SK-N-SH treated with all-trans-retinoic acid at 6 μM for 48 hours (cell line): Measurements from ENCODE around the gene MSH5.

Experiments
- ESRRG ChIP-seq: fragments of 250-450 bp; sonication (Bioruptor Pico); IDR thresholded peaks from 2 replicates; pipeline ENCODE4 v1.6.1; 2021; ENCODE audit warnings: mild to moderate bottlenecking
- ISL1 ChIP-seq: fragments of 250-450 bp; sonication (Bioruptor Pico); IDR thresholded peaks from 2 replicates; pipeline ENCODE4 v2.1.2; 2022; ENCODE audit warnings: mild to moderate bottlenecking, moderate library complexity
- OSR1 ChIP-seq: fragments of 250-450 bp; sonication (Bioruptor Pico); IDR thresholded peaks from 2 replicates; pipeline ENCODE4 v1.8.0; 2022; ENCODE audit warnings: moderate library complexity, mild to moderate bottlenecking, inconsistent platforms
- PATZ1 ChIP-seq: fragments of 250-450 bp; sonication (Bioruptor Pico); IDR thresholded peaks from 2 replicates; pipeline ENCODE4 v1.8.0; 2020; ENCODE audit warnings: mild to moderate bottlenecking, moderate library complexity, borderline replicate concordance
- ZC3H10 ChIP-seq: fragments of 250-450 bp; sonication (Bioruptor Pico); IDR thresholded peaks from 2 replicates; pipeline ENCODE4 v1.5.1; 2021; ENCODE audit warnings: mild to moderate bottlenecking, moderate library complexity
- ZFP3 ChIP-seq: fragments of 250-450 bp; sonication (Bioruptor Pico); IDR thresholded peaks from 2 replicates; pipeline ENCODE4 v1.5.0; 2020; ENCODE audit warnings: mild to moderate bottlenecking, moderate library complexity
- TF ChIP-seq, protein P1 (sequence below): fragments of 250-450 bp; sonication (Bioruptor Pico); IDR thresholded peaks from 2 replicates; pipeline ENCODE4 v1.5.0; 2020; ENCODE audit warnings: mild to moderate bottlenecking, moderate library complexity
- TF ChIP-seq, protein P2 (sequence below): fragments of 250-450 bp; sonication (Bioruptor Pico); IDR thresholded peaks from 2 replicates; pipeline ENCODE4 v1.5.1; 2020; ENCODE audit warnings: low read depth, mild to moderate bottlenecking, moderate library complexity

DNA sequence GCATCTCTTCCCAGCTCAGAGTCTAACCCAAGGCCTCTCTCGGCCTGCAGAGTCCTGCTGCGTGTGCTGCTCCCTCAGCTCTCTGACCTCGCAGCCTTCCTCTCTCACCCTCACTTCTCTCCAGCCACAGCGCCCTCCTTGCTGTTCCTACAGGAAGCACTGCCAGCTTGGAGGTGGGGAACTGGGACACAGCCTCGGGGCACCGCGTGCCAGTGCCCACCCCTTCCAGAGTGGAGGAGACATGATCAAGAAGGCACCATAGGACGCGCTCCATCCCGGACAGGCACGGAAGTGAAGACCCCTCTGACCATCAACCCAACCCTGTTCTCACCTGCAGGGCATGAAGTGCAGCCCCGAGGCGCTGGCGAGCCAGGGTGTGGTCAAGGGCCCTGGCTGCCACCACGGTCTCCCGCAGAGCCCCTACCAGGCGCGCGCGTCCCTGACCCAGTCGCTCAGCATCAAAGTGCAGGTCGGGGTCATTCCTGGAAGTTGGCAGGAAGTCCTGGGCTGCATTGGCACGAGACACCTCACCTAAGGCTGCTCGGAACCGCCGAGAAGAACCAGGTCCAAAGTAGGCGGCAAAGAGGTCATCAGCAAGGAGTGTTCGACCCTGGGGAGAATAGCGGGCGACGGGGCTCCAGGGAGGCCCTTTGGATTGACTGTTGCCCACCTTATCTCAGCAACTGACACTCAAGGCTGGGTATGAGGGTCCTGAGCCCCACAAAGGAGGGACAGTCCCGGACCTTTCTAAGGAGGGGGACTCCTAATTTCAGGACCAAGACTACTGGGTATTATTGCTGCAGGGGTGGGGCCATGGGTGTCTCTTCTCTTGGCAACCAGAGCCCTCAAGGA is 36.1 kb downstream of the MSH5 start:
- TF ChIP-seq ISL1 (CRISPR knock-in tag) (no peak), ZC3H10 (CRISPR knock-in tag) (no peak), OSR1 (no peak), ZFP3 (CRISPR knock-in tag) (no peak), PATZ1 (CRISPR knock-in tag) (no peak), ESRRG (no peak)
- TF ChIP-seq, protein P1, sequence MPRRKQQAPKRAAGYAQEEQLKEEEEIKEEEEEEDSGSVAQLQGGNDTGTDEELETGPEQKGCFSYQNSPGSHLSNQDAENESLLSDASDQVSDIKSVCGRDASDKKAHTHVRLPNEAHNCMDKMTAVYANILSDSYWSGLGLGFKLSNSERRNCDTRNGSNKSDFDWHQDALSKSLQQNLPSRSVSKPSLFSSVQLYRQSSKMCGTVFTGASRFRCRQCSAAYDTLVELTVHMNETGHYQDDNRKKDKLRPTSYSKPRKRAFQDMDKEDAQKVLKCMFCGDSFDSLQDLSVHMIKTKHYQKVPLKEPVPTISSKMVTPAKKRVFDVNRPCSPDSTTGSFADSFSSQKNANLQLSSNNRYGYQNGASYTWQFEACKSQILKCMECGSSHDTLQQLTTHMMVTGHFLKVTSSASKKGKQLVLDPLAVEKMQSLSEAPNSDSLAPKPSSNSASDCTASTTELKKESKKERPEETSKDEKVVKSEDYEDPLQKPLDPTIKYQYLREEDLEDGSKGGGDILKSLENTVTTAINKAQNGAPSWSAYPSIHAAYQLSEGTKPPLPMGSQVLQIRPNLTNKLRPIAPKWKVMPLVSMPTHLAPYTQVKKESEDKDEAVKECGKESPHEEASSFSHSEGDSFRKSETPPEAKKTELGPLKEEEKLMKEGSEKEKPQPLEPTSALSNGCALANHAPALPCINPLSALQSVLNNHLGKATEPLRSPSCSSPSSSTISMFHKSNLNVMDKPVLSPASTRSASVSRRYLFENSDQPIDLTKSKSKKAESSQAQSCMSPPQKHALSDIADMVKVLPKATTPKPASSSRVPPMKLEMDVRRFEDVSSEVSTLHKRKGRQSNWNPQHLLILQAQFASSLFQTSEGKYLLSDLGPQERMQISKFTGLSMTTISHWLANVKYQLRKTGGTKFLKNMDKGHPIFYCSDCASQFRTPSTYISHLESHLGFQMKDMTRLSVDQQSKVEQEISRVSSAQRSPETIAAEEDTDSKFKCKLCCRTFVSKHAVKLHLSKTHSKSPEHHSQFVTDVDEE = no peak
- TF ChIP-seq, protein P2, sequence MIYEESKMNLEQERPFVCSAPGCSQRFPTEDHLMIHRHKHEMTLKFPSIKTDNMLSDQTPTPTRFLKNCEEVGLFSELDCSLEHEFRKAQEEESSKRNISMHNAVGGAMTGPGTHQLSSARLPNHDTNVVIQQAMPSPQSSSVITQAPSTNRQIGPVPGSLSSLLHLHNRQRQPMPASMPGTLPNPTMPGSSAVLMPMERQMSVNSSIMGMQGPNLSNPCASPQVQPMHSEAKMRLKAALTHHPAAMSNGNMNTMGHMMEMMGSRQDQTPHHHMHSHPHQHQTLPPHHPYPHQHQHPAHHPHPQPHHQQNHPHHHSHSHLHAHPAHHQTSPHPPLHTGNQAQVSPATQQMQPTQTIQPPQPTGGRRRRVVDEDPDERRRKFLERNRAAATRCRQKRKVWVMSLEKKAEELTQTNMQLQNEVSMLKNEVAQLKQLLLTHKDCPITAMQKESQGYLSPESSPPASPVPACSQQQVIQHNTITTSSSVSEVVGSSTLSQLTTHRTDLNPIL (CRISPR knock-in tag) = no peak
